Psoas muscle (tissue), 8 donors: ENCODE measurements around the gene RAP2A. TPM values are rescaled to one million over a fixed set of nuclear protein-coding genes. Genes with fewer than 3 reads are reported as not detected.

ENCODE experiments used
- ATAC-seq, 4 donors: fragments of 200-7000 bp; cut with Tn5 transposase; one replicate each; pipeline ENCODE4 v1.9.1; 2020; ENCODE audit warnings: moderate library complexity in 3 of 4, mild to moderate bottlenecking in 2 of 4
- DNase-seq, 2 donors: peaks; one replicate each; pipeline ENCODE4 v3.0.0-alpha.2; 2020
- H3K27ac ChIP-seq: fragments of 200-600 bp; one replicate; pipeline ENCODE4 v1.8.0; 2022
- H3K27me3 ChIP-seq, 3 donors: fragments of 200-600 bp in 1 of 3; one replicate each; pipeline versions ENCODE4 v1.6.1 to v1.8.0; 2013 to 2022; ENCODE audit warnings: low read length in 2 of 3, mild to moderate bottlenecking in 2 of 3, moderate library complexity in 1 of 3; ENCODE audit not compliant: insufficient read depth in 3 of 3
- H3K36me3 ChIP-seq, 2 donors: fragments of 200-600 bp in 1 of 2; one replicate each; pipeline versions ENCODE4 v1.6.1 to v1.8.0; 2013 to 2022; ENCODE audit warnings: low read depth in 1 of 2, mild to moderate bottlenecking in 1 of 2, moderate library complexity in 1 of 2; ENCODE audit not compliant: insufficient read depth in 1 of 2
- H3K4me1 ChIP-seq: fragments of 200-600 bp; one replicate; pipeline ENCODE4 v1.8.0; 2022
- H3K4me3 ChIP-seq: fragments of 200-600 bp; one replicate; pipeline ENCODE4 v1.8.0; 2022; ENCODE audit warnings: mild to moderate bottlenecking
- H3K9me3 ChIP-seq: fragments of 200-600 bp; one replicate; pipeline ENCODE4 v1.8.0; 2022
- CTCF ChIP-seq: fragments of 200-600 bp; IDR thresholded peaks from one replicate; pipeline ENCODE4 v1.8.0; 2022; ENCODE audit warnings: antibody characterized with exemption
- WGBS, 3 donors: extraction: QIAGEN DNeasy Blood & Tissue Kit; methylation state at CpG; one replicate each; pipeline versions ENCODE4 v1.1.6 to v1.1.7; 2013; 5-methylcytosine and 5-hydroxymethylcytosine counted together
- intact Hi-C, 2 donors: fragments of 100-400 bp; cut with DNase I; formaldehyde crosslinking; loops; one replicate each; pipeline versions ENCODE4 v1.11.0 to v1.14.2; 2022
- polyA plus RNA-seq, 3 donors: library from polyadenylated mRNA; stranded (reverse); fragments of 200-250 nt; gene quantifications; one replicate each; pipeline ENCODE4 v1.2.3, GENCODE V29; 2013
- total RNA-seq, 4 donors: library from RNA; stranded (reverse); fragmentation: NEBNext Ultra II Directional in 2 of 4; extraction: Animal tissue kit (Norgen Biotek cat#: 25700) in 2 of 4; gene quantifications; one replicate each; pipeline versions ENCODE4 v1.2.1 to v1.2.4, GENCODE V29; 2021 to 2023
- donor health status: healthy with polysubstance abuse.
- donor health status: DM: no; HTN: no; CAD: no; lungs with moderate emphysema.
- donor health status: Bipolar disorder and iron deficiency.
- donor health status: healthy.
- donor health status: DM: yes; HTN: yes; CAD: no.
- donor health status: DM: no; HTN: no; CAD: no.
- donor health status: DM: no; HTN: no; CAD: no.
- donor health status: DM: yes; HTN: yes; CAD: no.

The RAP2A gene
- total and polyA plus RNA-seq, 7 donors, result 3.8 to 35.7 (median 11.4) TPM

GRCh38 chr13:97441368-97441767, 7.4 kb downstream of the RAP2A start:
- Histone ChIP-seq H3K27ac (no peak overlapping the region), H3K4me3 (no peak overlapping the region), H3K4me1 (peaks cover 13% of the 10 kb centered on the region), H3K27me3 (no peaks in the 10 kb centered on the region), H3K36me3 (peaks cover 0 to 23% of the 10 kb centered on the region in 2 donors), H3K9me3 (no peaks in the 10 kb centered on the region)
- intact Hi-C loops, result no loop called here
- DNase-seq, result no peak
- ATAC-seq, result no peak
- TF ChIP-seq CTCF, result no peak

GRCh38 chr13:97445522-97446187, 11.7 kb downstream of the RAP2A start:
- Histone ChIP-seq H3K9me3 (no peaks in the 10 kb centered on the region), H3K36me3 (peaks cover 0 to 3% of the 10 kb centered on the region in 2 donors)
- intact Hi-C loops, result no loop called here

GRCh38 chr13:97446448-97446847, 12.5 kb downstream of the RAP2A start:
- Histone ChIP-seq H3K4me1 (no peaks in the 10 kb centered on the region), H3K36me3 (peaks cover 0 to 3% of the 10 kb centered on the region in 2 donors), H3K27me3 (no peaks in the 10 kb centered on the region), H3K27ac (no peak overlapping the region), H3K9me3 (no peaks in the 10 kb centered on the region), H3K4me3 (no peak overlapping the region)
- WGBS, 3 donors, result 93 to 95% (median 95%) methylated on average over 5 of the region's 5 CpGs
- TF ChIP-seq CTCF, result no peak
- no peak for DNase-seq
- ATAC-seq, result no peak
- intact Hi-C loops, result no loop called here

More at GRCh38 chr13:97445522-97446187, 11.7 kb downstream of the RAP2A start:
- ATAC-seq (no peak), DNase-seq (no peak)
- Histone ChIP-seq H3K27me3 (no peaks in the 10 kb centered on the region), H3K4me1 (no peaks in the 10 kb centered on the region), H3K27ac (no peak overlapping the region), H3K4me3 (no peak overlapping the region)
- TF ChIP-seq CTCF, result no peak

GRCh38 chr13:97448503-97449251, 14.7 kb downstream of the RAP2A start:
- H3K27me3 ChIP-seq, result no peaks in the 10 kb centered on the region
- H3K4me1 ChIP-seq, result no peaks in the 10 kb centered on the region
- TF ChIP-seq CTCF, result no peak
- H3K9me3 ChIP-seq, result no peaks in the 10 kb centered on the region
- intact Hi-C loops, result no loop called here
- H3K4me3 ChIP-seq, result no peak overlapping the region
- DNase-seq (no peak), ATAC-seq (no peak)
- no peak overlapping the region for H3K27ac ChIP-seq
- WGBS, 3 donors, result 92 to 94% (median 93%) methylated on average over 5 of the region's 5 CpGs
- H3K36me3 ChIP-seq, result no peaks in the 10 kb centered on the region
